ENCODE data around the gene TAX1BP3. TPM values are rescaled to one million over a fixed set of nuclear protein-coding genes. Genes with fewer than 3 reads are reported as not detected.

Gene TAX1BP3
- total and polyA plus RNA-seq, 9 of the 15 experiments (the other 6 are each of a cell fraction or from before 2014, with no cell fraction given) = 0.99 to 14.5 (median 6.2) TPM

GRCh38 chr17:3667366-3668278 lies 756 bp downstream of the TAX1BP3 start (continued):
- TF ChIP-seq ZNF655 (CRISPR knock-in tag; IDR thresholded peaks at IDR 0.05) = no peak
- TF ChIP-seq HCFC1 (IDR thresholded peaks at IDR 0.05; ENCODE audit: low read depth, low read length) = no peak
- TF ChIP-seq POLR3G (IDR thresholded peaks at IDR 0.05; ENCODE audit: extremely low read depth, insufficient read length, insufficient replicate concordance) = no peak
- no peak for TF ChIP-seq SFPQ (IDR thresholded peaks at IDR 0.05; ENCODE audit: low read depth, low read length)
- no peak for TF ChIP-seq ZNF780A (CRISPR knock-in tag; IDR thresholded peaks at IDR 0.05)
- no peak for TF ChIP-seq ZNF592 (IDR thresholded peaks at IDR 0.05)
- no peak for TF ChIP-seq BMI1 (IDR thresholded peaks at IDR 0.05; ENCODE audit: low read length)
- no peak for TF ChIP-seq HEY1 (CRISPR knock-in tag; IDR thresholded peaks at IDR 0.05; ENCODE audit: borderline replicate concordance)
- TF ChIP-seq KDM2B (CRISPR knock-in tag; IDR thresholded peaks at IDR 0.05) = no peak
- TF ChIP-seq NR4A1 (CRISPR knock-in tag; IDR thresholded peaks at IDR 0.05) = no peak
- TF ChIP-seq NR4A1 (tag; IDR thresholded peaks at IDR 0.05) = no peak
- TF ChIP-seq NFXL1 (CRISPR knock-in tag; IDR thresholded peaks at IDR 0.05) = no peak
- TF ChIP-seq ZNF263 (CRISPR knock-in tag; IDR thresholded peaks at IDR 0.05; ENCODE audit: borderline replicate concordance) = no peak
- TF ChIP-seq SRSF9 (IDR thresholded peaks at IDR 0.05; ENCODE audit: borderline replicate concordance, low read depth, low read length) = no peak
- TF ChIP-seq E2F6 (IDR thresholded peaks at IDR 0.05; ENCODE audit: borderline replicate concordance in 1 of 2, extremely low read depth in 1 of 2, insufficient read depth in 1 of 2, insufficient read length in 1 of 2, low read depth in 1 of 2, low read length in 1 of 2, poor library complexity in 1 of 2, severe bottlenecking in 1 of 2) = no peak
- TF ChIP-seq CREB3 (tag; conservative IDR thresholded peaks at IDR 0.05; ENCODE audit: low read depth) = no peak
- no peak; the same call in 1 of the 2 replicates for TF ChIP-seq EP400 (IDR thresholded peaks at IDR 0.05)

All from K562 (cell line).